WTC11 (cell line): ENCODE data around the gene CTAGE1. TPM values are rescaled to one million over a fixed set of nuclear protein-coding genes. Genes with fewer than 3 reads are reported as not detected.

ENCODE experiments used
- ATAC-seq: fragments of 200-7000 bp; cut with Tn5 transposase; 2 replicates; pipeline ENCODE4 v1.10.0; 2021; ENCODE audit warnings: mild to moderate bottlenecking, moderate library complexity
- CTCF ChIA-PET: fragments of 300-600 bp; sonication (Branson Sonifier 250); formaldehyde crosslinking; loops from one replicate; lab custom pipeline; 2021; ENCODE audit warnings: antibody characterized with exemption; lab: Charles Lee
- POLR2A ChIA-PET: fragments of 350-600 bp; sonication (Branson Sonifier 250); formaldehyde crosslinking; loops from one replicate; lab custom pipeline; 2021; ENCODE audit warnings: antibody characterized with exemption; lab: Charles Lee
- DNase-seq: peaks from one replicate; pipeline ENCODE4 v3.0.0; 2021; ENCODE audit warnings: low spot score
- H3K27ac Mint-ChIP-seq: 2 replicates; pipeline ENCODE4 v1.8.0; 2021; ENCODE audit warnings: mixed read lengths
- H3K27me3 Mint-ChIP-seq: 2 replicates; pipeline ENCODE4 v1.8.0; 2021; ENCODE audit warnings: low read depth, mild to moderate bottlenecking, moderate library complexity, mixed read lengths
- H3K36me3 Mint-ChIP-seq: 2 replicates; pipeline ENCODE4 v1.8.0; 2021; ENCODE audit warnings: mixed read lengths
- H3K4me1 Mint-ChIP-seq: 2 replicates; pipeline ENCODE4 v1.8.0; 2022; ENCODE audit warnings: mixed read lengths
- H3K4me3 Mint-ChIP-seq: 2 replicates; pipeline ENCODE4 v1.8.0; 2021; ENCODE audit warnings: mild to moderate bottlenecking, moderate library complexity, mixed read lengths
- H3K9me3 Mint-ChIP-seq: 2 replicates; pipeline ENCODE4 v1.8.0; 2021; ENCODE audit warnings: mixed read lengths
- AFF4 ChIP-seq: sonication (generic); formaldehyde crosslinking; IDR thresholded peaks from 2 replicates; pipeline ENCODE4 v1.8.1; 2023; ENCODE audit warnings: mild to moderate bottlenecking, missing genetic modification reagents, borderline replicate concordance
- ATF1 ChIP-seq: sonication (generic); formaldehyde crosslinking; IDR thresholded peaks from 2 replicates; pipeline ENCODE4 v1.8.1; 2023; ENCODE audit warnings: mild to moderate bottlenecking, moderate library complexity, missing genetic modification reagents
- E2F1 ChIP-seq: sonication (generic); formaldehyde crosslinking; IDR thresholded peaks from 2 replicates; pipeline ENCODE4 v1.8.0; 2022; ENCODE audit warnings: mild to moderate bottlenecking, missing genetic modification reagents
- ELF4 ChIP-seq: sonication (generic); formaldehyde crosslinking; IDR thresholded peaks from 2 replicates; pipeline ENCODE4 v1.8.1; 2022; ENCODE audit warnings: low read depth, mild to moderate bottlenecking, moderate library complexity, missing genetic modification reagents
- FOXJ3 ChIP-seq: sonication (generic); formaldehyde crosslinking; IDR thresholded peaks from 2 replicates; pipeline ENCODE4 v1.9.0; 2021; ENCODE audit warnings: missing genetic modification reagents, mild to moderate bottlenecking, borderline replicate concordance
- GTF2I ChIP-seq: fragments of 250-450 bp; sonication (Bioruptor Pico); conservative IDR thresholded peaks from 2 replicates; pipeline ENCODE4 v1.4.0; 2021; ENCODE audit warnings: mild to moderate bottlenecking
- IRF2 ChIP-seq: sonication (generic); formaldehyde crosslinking; IDR thresholded peaks from 2 replicates; pipeline ENCODE4 v1.8.0; 2022; ENCODE audit warnings: low read depth, missing genetic modification reagents, borderline replicate concordance
- KAT7 ChIP-seq: sonication (generic); formaldehyde crosslinking; IDR thresholded peaks from 2 replicates; pipeline ENCODE4 v1.8.1; 2023; ENCODE audit warnings: missing genetic modification reagents, mild to moderate bottlenecking, borderline replicate concordance
- MYBL2 ChIP-seq: sonication (generic); formaldehyde crosslinking; IDR thresholded peaks from 2 replicates; pipeline ENCODE4 v1.8.1; 2023; ENCODE audit warnings: mild to moderate bottlenecking, moderate library complexity, missing genetic modification reagents
- NFYB ChIP-seq: sonication (generic); formaldehyde crosslinking; conservative IDR thresholded peaks from 2 replicates; pipeline ENCODE4 v1.8.0; 2022; ENCODE audit warnings: low read depth, missing genetic modification reagents
- OVOL2 ChIP-seq: fragments of 250-450 bp; sonication (Bioruptor Pico); IDR thresholded peaks from 2 replicates; pipeline ENCODE4 v1.9.0; 2021; ENCODE audit warnings: mild to moderate bottlenecking, borderline replicate concordance
- SOX15 ChIP-seq: fragments of 250-450 bp; sonication (Bioruptor Pico); IDR thresholded peaks from 2 replicates; pipeline ENCODE4 v1.9.0; 2021; ENCODE audit warnings: mild to moderate bottlenecking
- ZNF138 ChIP-seq: sonication (generic); formaldehyde crosslinking; conservative IDR thresholded peaks from 2 replicates; pipeline ENCODE4 v1.8.1; 2022; ENCODE audit warnings: mild to moderate bottlenecking, moderate library complexity, missing genetic modification reagents
- ZNF232 ChIP-seq: sonication (generic); formaldehyde crosslinking; IDR thresholded peaks from 2 replicates; pipeline ENCODE4 v1.8.0; 2022; ENCODE audit warnings: mild to moderate bottlenecking, missing genetic modification reagents
- ZNF263 ChIP-seq: sonication (generic); formaldehyde crosslinking; IDR thresholded peaks from 2 replicates; pipeline ENCODE4 v1.8.1; 2022; ENCODE audit warnings: low read depth, mild to moderate bottlenecking, moderate library complexity, missing genetic modification reagents
- ZNF281 ChIP-seq: sonication (generic); formaldehyde crosslinking; IDR thresholded peaks from 2 replicates; pipeline ENCODE4 v1.8.0; 2023; ENCODE audit warnings: mild to moderate bottlenecking, missing genetic modification reagents
- ZNF317 ChIP-seq: sonication (generic); formaldehyde crosslinking; IDR thresholded peaks from 2 replicates; pipeline ENCODE4 v1.8.1; 2023; ENCODE audit warnings: low read depth, mild to moderate bottlenecking, moderate library complexity, missing genetic modification reagents, borderline replicate concordance
- total RNA-seq: library from RNA; stranded (reverse); gene quantifications from 3 replicates; pipeline ENCODE4 v1.2.3, GENCODE V29; 2021
- TF ChIP-seq, protein P1 (sequence below): sonication (generic); formaldehyde crosslinking; IDR thresholded peaks from 2 replicates; pipeline ENCODE4 v1.8.0; 2023; ENCODE audit warnings: missing genetic modification reagents, mild to moderate bottlenecking, borderline replicate concordance
- TF ChIP-seq, protein P2 (sequence below): fragments of 250-450 bp; sonication (Bioruptor Pico); IDR thresholded peaks from 2 replicates; pipeline ENCODE4 v1.9.0; 2021; ENCODE audit warnings: mild to moderate bottlenecking
- TF ChIP-seq, protein P3 (sequence below): sonication (generic); formaldehyde crosslinking; IDR thresholded peaks from 2 replicates; pipeline ENCODE4 v1.8.0; 2022; ENCODE audit warnings: missing genetic modification reagents

The CTAGE1 gene
- total RNA-seq, 1 experiment from 2014 or later: not detected

DNA sequence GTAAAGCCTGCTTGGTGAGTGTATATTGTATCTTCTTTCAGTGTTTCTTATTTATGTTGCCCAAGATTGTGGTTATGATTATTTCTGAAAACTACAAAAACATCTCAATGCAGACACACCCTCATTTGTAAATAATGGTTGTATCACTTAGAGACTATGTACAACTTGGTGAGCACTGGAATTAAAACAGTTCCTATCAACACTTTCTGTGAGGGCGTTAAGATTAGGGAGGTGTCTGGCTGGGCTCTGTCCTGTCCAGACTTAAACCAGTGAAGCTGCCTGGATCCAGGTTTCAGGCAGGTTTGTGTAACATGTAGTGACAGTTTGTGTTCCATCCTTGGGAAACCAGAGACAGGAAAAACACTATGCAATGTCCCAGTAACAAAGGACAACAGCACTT lies 49.7 kb downstream of the CTAGE1 start:
- H3K27ac Mint-ChIP-seq: no peak overlapping the region

More for the DNA sequence above, 49.7 kb downstream of the CTAGE1 start:
- CTCF ChIA-PET: interaction anchor here (1.6 kb wide), 1 partner anchor 11 kb away, joined by 9 read pairs; no protein-coding TSS in a partner anchor
- POLR2A ChIA-PET: no interaction called here
- no peak for ATAC-seq
- DNase-seq: no peak
- Mint-ChIP-seq H3K4me3 (no peak overlapping the region), H3K9me3 (peaks cover 10% of the 10 kb centered on the region), H3K36me3 (no peaks in the 10 kb centered on the region), H3K27me3 (no peaks in the 10 kb centered on the region), H3K4me1 (no peaks in the 10 kb centered on the region)
- TF ChIP-seq ZNF138 (CRISPR knock-in tag): no peak
- TF ChIP-seq, protein P1, sequence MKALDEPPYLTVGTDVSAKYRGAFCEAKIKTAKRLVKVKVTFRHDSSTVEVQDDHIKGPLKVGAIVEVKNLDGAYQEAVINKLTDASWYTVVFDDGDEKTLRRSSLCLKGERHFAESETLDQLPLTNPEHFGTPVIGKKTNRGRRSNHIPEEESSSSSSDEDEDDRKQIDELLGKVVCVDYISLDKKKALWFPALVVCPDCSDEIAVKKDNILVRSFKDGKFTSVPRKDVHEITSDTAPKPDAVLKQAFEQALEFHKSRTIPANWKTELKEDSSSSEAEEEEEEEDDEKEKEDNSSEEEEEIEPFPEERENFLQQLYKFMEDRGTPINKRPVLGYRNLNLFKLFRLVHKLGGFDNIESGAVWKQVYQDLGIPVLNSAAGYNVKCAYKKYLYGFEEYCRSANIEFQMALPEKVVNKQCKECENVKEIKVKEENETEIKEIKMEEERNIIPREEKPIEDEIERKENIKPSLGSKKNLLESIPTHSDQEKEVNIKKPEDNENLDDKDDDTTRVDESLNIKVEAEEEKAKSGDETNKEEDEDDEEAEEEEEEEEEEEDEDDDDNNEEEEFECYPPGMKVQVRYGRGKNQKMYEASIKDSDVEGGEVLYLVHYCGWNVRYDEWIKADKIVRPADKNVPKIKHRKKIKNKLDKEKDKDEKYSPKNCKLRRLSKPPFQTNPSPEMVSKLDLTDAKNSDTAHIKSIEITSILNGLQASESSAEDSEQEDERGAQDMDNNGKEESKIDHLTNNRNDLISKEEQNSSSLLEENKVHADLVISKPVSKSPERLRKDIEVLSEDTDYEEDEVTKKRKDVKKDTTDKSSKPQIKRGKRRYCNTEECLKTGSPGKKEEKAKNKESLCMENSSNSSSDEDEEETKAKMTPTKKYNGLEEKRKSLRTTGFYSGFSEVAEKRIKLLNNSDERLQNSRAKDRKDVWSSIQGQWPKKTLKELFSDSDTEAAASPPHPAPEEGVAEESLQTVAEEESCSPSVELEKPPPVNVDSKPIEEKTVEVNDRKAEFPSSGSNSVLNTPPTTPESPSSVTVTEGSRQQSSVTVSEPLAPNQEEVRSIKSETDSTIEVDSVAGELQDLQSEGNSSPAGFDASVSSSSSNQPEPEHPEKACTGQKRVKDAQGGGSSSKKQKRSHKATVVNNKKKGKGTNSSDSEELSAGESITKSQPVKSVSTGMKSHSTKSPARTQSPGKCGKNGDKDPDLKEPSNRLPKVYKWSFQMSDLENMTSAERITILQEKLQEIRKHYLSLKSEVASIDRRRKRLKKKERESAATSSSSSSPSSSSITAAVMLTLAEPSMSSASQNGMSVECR (CRISPR knock-in tag): no peak
- no peak for TF ChIP-seq NFYB
- TF ChIP-seq KAT7 (CRISPR knock-in tag): no peak
- TF ChIP-seq, protein P2, sequence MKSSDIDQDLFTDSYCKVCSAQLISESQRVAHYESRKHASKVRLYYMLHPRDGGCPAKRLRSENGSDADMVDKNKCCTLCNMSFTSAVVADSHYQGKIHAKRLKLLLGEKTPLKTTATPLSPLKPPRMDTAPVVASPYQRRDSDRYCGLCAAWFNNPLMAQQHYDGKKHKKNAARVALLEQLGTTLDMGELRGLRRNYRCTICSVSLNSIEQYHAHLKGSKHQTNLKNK (CRISPR knock-in tag): no peak
- TF ChIP-seq SOX15 (CRISPR knock-in tag): no peak
- TF ChIP-seq FOXJ3 (CRISPR knock-in tag): no peak
- no peak for TF ChIP-seq ZNF232 (CRISPR knock-in tag)
- TF ChIP-seq AFF4: no peak
- TF ChIP-seq ZNF281: no peak
- TF ChIP-seq ELF4 (CRISPR knock-in tag): no peak
- TF ChIP-seq, protein P3, sequence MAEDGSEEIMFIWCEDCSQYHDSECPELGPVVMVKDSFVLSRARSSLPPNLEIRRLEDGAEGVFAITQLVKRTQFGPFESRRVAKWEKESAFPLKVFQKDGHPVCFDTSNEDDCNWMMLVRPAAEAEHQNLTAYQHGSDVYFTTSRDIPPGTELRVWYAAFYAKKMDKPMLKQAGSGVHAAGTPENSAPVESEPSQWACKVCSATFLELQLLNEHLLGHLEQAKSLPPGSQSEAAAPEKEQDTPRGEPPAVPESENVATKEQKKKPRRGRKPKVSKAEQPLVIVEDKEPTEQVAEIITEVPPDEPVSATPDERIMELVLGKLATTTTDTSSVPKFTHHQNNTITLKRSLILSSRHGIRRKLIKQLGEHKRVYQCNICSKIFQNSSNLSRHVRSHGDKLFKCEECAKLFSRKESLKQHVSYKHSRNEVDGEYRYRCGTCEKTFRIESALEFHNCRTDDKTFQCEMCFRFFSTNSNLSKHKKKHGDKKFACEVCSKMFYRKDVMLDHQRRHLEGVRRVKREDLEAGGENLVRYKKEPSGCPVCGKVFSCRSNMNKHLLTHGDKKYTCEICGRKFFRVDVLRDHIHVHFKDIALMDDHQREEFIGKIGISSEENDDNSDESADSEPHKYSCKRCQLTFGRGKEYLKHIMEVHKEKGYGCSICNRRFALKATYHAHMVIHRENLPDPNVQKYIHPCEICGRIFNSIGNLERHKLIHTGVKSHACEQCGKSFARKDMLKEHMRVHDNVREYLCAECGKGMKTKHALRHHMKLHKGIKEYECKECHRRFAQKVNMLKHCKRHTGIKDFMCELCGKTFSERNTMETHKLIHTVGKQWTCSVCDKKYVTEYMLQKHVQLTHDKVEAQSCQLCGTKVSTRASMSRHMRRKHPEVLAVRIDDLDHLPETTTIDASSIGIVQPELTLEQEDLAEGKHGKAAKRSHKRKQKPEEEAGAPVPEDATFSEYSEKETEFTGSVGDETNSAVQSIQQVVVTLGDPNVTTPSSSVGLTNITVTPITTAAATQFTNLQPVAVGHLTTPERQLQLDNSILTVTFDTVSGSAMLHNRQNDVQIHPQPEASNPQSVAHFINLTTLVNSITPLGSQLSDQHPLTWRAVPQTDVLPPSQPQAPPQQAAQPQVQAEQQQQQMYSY: no peak
- no peak for TF ChIP-seq OVOL2
- no peak for TF ChIP-seq E2F1
- TF ChIP-seq ZNF317: no peak
- TF ChIP-seq MYBL2 (CRISPR knock-in tag): no peak
- TF ChIP-seq IRF2 (CRISPR knock-in tag): no peak
- no peak for TF ChIP-seq ATF1 (CRISPR knock-in tag)
- TF ChIP-seq GTF2I (CRISPR knock-in tag): no peak
- TF ChIP-seq ZNF263 (CRISPR knock-in tag): no peak
